ENCODE results near the gene PRAMEF5. TPM values are rescaled to one million over a fixed set of nuclear protein-coding genes. Genes with fewer than 3 reads are reported as not detected.
"Not testable (repeated sequence)": the region's sequence is repeated elsewhere in the genome, so short reads cannot be mapped to it uniquely, and the experiment has no call there.

Gene PRAMEF5
- polyA plus RNA-seq, 6 donors from 2014 or later: not detected

GRCh38 chr1:13234057-13234456 lies 19.9 kb upstream of the PRAMEF5 start:
- H3K27me3 Mint-ChIP-seq: peaks cover 0 to 15% (median 8%) of the 10 kb centered on the region in 3 donors
- not testable (repeated sequence) for H3K36me3 Mint-ChIP-seq; H3K4me1 Mint-ChIP-seq; H3K27ac Mint-ChIP-seq; ATAC-seq (ENCODE audit: low read depth in 2 of 2); DNase-seq; H3K9me3 Mint-ChIP-seq; H3K4me3 Mint-ChIP-seq

GRCh38 chr1:13237572-13237971 lies 16.4 kb upstream of the PRAMEF5 start:
- not testable (repeated sequence) for ATAC-seq (ENCODE audit: low read depth in 2 of 2); H3K27me3 Mint-ChIP-seq; H3K36me3 Mint-ChIP-seq; H3K9me3 Mint-ChIP-seq; DNase-seq; H3K4me3 Mint-ChIP-seq; H3K27ac Mint-ChIP-seq; H3K4me1 Mint-ChIP-seq

DNA sequence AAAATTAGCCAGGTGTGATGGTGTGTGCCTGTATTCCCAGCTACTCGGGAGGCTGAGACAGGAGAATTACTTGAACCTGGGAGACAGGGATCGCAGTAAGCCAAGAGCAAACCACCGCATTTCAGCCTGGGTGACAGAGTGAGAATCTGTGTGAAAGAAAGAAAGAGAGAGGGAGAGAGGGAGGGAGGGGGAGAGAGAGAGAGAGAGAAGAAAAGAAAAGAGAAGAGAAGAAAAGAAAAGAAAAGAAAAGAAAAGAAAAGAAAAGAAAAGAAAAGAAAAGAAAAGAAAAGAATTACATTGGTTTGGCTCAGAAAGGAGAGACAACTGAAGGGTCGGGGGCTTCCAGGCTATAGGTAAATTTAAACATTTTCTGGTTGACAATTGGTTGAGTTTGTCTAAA lies 14.4 kb upstream of the PRAMEF5 start:
- not testable (repeated sequence) for DNase-seq, H3K27me3 Mint-ChIP-seq

DNA sequence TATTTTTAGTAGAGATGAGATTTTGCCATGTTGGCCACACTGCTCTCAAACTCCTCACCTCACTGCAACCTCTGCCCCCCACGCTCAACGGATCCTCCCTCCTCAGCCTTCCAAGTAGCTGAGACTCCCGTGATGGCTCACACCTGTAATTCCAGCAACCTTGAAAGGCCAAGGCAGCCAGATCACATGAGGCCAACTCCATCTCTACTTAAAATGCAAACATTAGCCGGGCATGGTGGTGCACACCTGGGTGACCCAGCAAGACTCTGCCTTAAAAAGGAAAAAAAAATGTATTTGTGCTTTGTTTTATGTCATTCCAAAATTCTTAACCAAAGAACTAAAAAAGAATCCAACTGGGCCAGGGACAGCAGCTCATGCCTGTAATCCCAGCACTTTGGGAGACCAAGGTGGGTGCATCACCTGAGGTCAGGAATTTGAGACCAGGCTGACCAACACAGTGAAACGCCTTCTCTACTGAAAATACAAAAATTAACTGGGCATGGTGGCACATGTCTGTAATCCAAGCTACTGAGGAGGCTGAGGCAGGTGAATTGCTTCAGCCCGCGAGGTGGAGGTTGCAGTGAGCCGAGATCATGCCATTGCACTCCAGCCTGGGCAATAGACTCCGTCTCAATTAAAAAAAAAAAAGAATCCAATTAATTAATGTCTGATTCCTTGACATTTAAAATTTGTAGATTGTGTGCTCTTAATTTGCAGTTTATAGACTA lies 10.3 kb upstream of the PRAMEF5 start:
- Mint-ChIP-seq H3K27ac (peak overlapping the region in 1 of 6 donors; percentile 88), H3K27me3 (peaks cover 0 to 15% (median 11%) of the 10 kb centered on the region in 3 donors)
- DNase-seq; ATAC-seq (ENCODE audit: low read depth in 2 of 2); H3K4me1 Mint-ChIP-seq; H3K36me3 Mint-ChIP-seq; H3K4me3 Mint-ChIP-seq; H3K9me3 Mint-ChIP-seq: not testable (repeated sequence)

More for the DNA sequence above, 14.4 kb upstream of the PRAMEF5 start:
- H3K36me3 Mint-ChIP-seq; H3K4me3 Mint-ChIP-seq; ATAC-seq (ENCODE audit: low read depth in 2 of 2); H3K9me3 Mint-ChIP-seq; H3K4me1 Mint-ChIP-seq: not testable (repeated sequence)
- H3K27ac Mint-ChIP-seq: peak overlapping the region in 2 of 6 donors; percentile 35 to 63

DNA sequence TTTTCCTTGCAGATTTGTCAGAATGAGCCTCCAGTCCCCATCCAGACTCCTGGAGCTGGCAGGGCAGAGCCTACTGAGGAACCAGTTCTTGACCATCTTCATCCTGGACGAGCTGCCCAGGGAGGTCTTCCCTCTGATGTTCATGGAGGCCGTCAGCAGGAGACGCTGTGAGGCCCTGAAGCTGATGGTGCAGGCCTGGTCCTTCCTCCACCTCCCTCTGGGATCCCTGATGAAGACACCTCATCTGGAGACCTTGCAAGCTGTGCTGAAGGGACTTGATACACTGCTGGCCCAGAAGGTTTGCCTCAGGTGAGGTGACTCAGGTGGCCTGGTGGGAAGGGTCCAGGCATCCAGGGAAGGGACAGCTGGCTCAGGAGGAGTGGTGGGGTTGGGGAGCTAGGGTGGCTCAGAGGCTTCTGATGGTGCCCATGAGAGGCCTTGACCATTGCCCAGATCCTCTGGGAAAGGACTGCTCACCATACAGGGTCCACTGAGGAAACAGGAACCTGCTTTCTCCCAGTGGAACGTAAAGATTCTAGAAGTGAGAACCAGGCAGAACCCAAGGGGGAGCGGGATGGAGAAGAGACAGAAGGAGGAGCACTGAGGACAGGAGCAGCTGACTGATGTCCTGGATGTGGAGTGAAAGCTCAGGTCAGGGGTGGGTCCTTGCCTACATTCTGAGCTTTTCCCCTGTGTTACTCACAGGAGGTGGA lies 8.0 kb upstream of the PRAMEF5 start:
- H3K27ac Mint-ChIP-seq; H3K4me3 Mint-ChIP-seq; ATAC-seq (ENCODE audit: low read depth in 2 of 2); DNase-seq; H3K36me3 Mint-ChIP-seq; H3K4me1 Mint-ChIP-seq; H3K9me3 Mint-ChIP-seq: not testable (repeated sequence)
- H3K27me3 Mint-ChIP-seq: peaks cover 0 to 15% (median 11%) of the 10 kb centered on the region in 3 donors

- H3K4me3 Mint-ChIP-seq; DNase-seq; H3K4me1 Mint-ChIP-seq; H3K9me3 Mint-ChIP-seq; H3K36me3 Mint-ChIP-seq; ATAC-seq (ENCODE audit: low read depth in 2 of 2); H3K27ac Mint-ChIP-seq: not testable (repeated sequence)
- H3K27me3 Mint-ChIP-seq: peaks cover 0 to 15% (median 11%) of the 10 kb centered on the region in 3 donors
Observed at GRCh38 chr1:13246554-13246871, 7.5 kb upstream of the PRAMEF5 start.

DNA sequence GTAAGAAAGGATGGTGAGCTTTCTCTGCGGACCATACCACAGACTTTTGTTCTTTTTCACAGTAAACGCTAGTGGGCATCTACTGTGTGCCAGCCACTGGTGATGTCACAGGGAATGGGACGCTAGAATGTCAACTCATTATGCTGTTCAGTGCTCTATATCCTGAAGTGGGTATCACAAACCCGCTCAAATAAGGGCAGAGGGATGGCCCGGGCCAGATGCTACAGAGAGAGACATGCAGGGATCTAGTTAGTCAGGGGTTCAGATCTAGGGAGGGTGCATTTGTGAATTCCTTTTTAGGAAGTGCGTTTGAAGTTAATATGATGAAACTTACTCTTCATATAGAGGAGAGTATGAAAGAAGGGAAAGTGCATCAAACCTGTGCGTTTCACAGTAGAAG lies 6.9 kb upstream of the PRAMEF5 start:
- ATAC-seq (ENCODE audit: low read depth in 2 of 2); H3K4me3 Mint-ChIP-seq; H3K36me3 Mint-ChIP-seq: not testable (repeated sequence)

GRCh38 chr1:13265124-13265523 lies 11.1 kb downstream of the PRAMEF5 start:
- H3K4me1 Mint-ChIP-seq; H3K9me3 Mint-ChIP-seq; H3K27me3 Mint-ChIP-seq; H3K27ac Mint-ChIP-seq; ATAC-seq (ENCODE audit: low read depth in 2 of 2); H3K36me3 Mint-ChIP-seq; H3K4me3 Mint-ChIP-seq; DNase-seq: not testable (repeated sequence)

More for the DNA sequence above, 6.9 kb upstream of the PRAMEF5 start:
- peaks cover 0 to 15% (median 11%) of the 10 kb centered on the region in 3 donors for H3K27me3 Mint-ChIP-seq
- not testable (repeated sequence) for H3K4me1 Mint-ChIP-seq, DNase-seq, H3K9me3 Mint-ChIP-seq, H3K27ac Mint-ChIP-seq

DNA sequence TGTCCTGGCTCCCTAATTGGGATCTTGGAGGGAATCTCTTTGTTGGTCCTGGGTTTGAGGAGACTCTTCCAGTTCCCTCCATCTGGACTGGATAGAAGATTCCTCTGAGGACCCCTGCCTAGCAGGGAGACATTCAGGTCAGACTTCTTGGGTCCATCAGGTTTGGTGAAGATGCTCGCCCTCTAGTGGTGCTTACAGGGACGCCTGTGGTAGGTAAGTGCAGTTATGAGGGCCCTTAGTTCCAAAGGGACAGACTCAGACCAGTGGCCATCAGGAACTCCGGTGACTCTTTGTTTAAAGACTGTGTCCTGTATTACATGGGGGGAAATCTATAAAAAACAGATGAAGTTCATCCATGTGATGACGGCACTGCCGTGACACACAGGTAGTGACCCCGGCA lies 23.0 kb downstream of the PRAMEF5 start:
- H3K4me1 Mint-ChIP-seq; H3K27ac Mint-ChIP-seq; DNase-seq; H3K36me3 Mint-ChIP-seq; H3K27me3 Mint-ChIP-seq; H3K9me3 Mint-ChIP-seq; H3K4me3 Mint-ChIP-seq; ATAC-seq (ENCODE audit: low read depth in 2 of 2): not testable (repeated sequence)

DNA sequence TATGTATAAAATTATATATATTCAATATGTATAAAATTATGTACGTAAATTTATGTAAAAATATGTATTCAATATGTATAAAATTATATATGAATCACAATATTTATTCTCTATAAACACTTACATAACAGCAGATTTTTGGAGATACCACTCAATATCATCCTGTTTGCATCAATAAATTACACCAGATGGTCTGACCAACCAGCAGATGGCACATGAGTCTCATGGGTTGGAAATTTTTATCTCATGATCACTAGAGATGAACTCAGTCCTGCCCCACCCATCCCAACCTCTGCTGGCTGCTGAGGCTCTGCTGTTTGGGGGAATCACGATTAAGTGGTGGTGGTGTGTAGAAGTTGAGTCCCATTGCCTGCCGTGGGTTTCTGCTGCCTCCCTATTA lies 25.6 kb downstream of the PRAMEF5 start:
- not testable (repeated sequence) for H3K4me3 Mint-ChIP-seq; H3K4me1 Mint-ChIP-seq; ATAC-seq (ENCODE audit: low read depth in 2 of 2); H3K9me3 Mint-ChIP-seq; H3K27me3 Mint-ChIP-seq; H3K36me3 Mint-ChIP-seq; H3K27ac Mint-ChIP-seq; DNase-seq

DNA sequence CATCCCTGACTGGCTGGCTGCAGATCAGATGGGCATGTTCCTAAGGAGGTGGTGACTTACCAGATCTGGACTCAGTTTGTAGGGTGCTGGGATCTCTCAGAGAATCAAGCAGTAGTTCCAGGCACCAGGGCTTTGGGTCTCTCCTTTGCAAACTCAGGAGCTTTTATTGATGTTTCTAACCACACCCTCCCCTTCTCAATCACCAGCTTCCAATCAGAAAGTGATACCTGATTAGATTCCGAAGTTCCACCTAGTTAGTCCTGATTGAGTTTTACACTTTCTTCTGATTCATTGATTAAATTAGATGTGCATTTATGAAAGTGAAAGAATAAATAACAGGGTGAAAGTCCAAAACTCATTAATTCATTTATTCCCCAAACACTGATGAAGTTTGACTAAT lies 31.0 kb downstream of the PRAMEF5 start, which contains the start of gene PRAMEF8:
TSS of gene PRAMEF8 (minus strand) at position 101 of the 400 bp plus-strand sequence. CDS start 1,046 bp downstream, outside the sequence.
- H3K36me3 Mint-ChIP-seq; DNase-seq; H3K27ac Mint-ChIP-seq; H3K27me3 Mint-ChIP-seq; ATAC-seq (ENCODE audit: low read depth in 2 of 2); H3K9me3 Mint-ChIP-seq; H3K4me3 Mint-ChIP-seq; H3K4me1 Mint-ChIP-seq: not testable (repeated sequence)

GRCh38 chr1:13289030-13289429 lies 35.0 kb downstream of the PRAMEF5 start:
- H3K4me1 Mint-ChIP-seq; ATAC-seq (ENCODE audit: low read depth in 2 of 2); H3K27me3 Mint-ChIP-seq; H3K9me3 Mint-ChIP-seq; H3K27ac Mint-ChIP-seq; H3K36me3 Mint-ChIP-seq; DNase-seq; H3K4me3 Mint-ChIP-seq: not testable (repeated sequence)

DNA sequence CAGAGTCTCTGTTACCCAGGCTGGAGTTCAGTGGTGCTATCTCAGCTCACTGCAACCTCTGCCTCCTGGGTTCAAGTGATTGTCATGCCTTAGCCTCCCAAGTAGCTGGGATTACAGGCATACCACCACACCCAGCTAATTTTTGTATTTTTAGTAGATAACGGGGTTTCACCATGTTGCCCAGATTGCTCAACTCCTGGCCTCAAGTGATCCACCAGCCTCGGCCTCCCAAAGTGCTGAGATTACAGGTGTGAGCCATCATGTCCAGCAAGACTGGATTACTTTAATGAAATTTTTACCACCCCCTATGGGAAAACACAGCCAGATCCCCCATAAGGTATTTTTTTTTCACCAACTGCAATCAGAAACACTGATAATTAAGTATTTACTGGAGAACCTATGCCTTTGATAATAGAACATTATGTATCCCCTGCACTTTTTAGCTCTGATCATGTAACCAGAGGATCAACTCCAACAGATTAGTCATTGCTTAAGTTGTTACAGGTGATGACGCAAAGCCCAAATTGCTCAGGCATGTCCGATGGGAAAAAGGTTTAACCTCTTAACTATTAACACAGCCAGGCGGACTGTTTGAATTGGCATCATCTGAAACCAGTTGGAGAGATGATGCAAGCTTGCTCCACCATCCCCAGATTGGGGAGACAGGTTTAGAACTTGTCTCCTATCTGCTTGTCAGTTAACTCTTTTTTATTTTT lies 43.4 kb downstream of the PRAMEF5 start:
- H3K4me1 Mint-ChIP-seq; H3K4me3 Mint-ChIP-seq; H3K9me3 Mint-ChIP-seq; H3K27me3 Mint-ChIP-seq; H3K27ac Mint-ChIP-seq; H3K36me3 Mint-ChIP-seq; DNase-seq; ATAC-seq (ENCODE audit: low read depth in 2 of 2): not testable (repeated sequence)

DNA sequence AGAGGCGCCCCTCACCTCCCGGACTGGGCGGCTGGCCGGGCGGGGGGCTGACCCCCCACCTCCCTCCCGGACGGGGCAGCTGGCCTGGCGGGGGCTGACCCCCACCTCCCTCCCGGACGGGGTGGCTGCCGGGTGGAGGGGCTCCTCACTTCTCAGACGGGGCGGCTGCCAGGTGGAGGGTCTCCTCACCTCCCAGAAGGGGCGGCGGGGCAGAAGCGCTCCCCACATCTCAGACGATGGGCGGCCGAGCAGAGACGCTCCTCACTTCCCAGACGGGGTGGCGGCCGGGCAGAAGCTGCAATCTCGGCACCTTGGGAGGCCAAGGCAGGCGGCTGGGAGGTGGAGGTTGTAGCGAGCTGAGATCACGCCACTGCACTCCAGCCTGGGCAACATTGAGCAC lies 44.7 kb downstream of the PRAMEF5 start:
- H3K4me1 Mint-ChIP-seq; H3K27me3 Mint-ChIP-seq; H3K4me3 Mint-ChIP-seq; H3K36me3 Mint-ChIP-seq; H3K27ac Mint-ChIP-seq; ATAC-seq (ENCODE audit: low read depth in 2 of 2); DNase-seq; H3K9me3 Mint-ChIP-seq: not testable (repeated sequence)

Data from naive B cell (primary cell).